Adrenal gland (tissue), 12 donors: ENCODE results near the gene MICAL3. TPM values are rescaled to one million over a fixed set of nuclear protein-coding genes. Genes with fewer than 3 reads are reported as not detected.

Experiments used
- DNase-seq, 7 donors: peaks; one replicate each; pipeline ENCODE4 v3.0.0-alpha.2; 2019 to 2020
- H3K27ac ChIP-seq, 5 donors: fragments of 200-600 bp; sonication (generic) in 4 of 5; 1 replicate in 3 of 5; 2 replicates in 2 of 5; pipeline versions ENCODE4 v1.5.1 to v1.8.0; 2016 to 2020; ENCODE audit warnings: mild to moderate bottlenecking in 1 of 5
- H3K27me3 ChIP-seq: fragments of 200-600 bp; 2 replicates; pipeline ENCODE4 v1.8.0; 2021
- H3K36me3 ChIP-seq, 2 donors: fragments of 200-600 bp; replicated peaks in 1 of 2; 1 replicate in 1 of 2; 2 replicates in 1 of 2; pipeline versions ENCODE4 v1.5.1 to v1.8.0; 2018 to 2022
- H3K4me1 ChIP-seq, 2 donors: fragments of 200-600 bp; replicated peaks in 1 of 2; 1 replicate in 1 of 2; 2 replicates in 1 of 2; pipeline versions ENCODE4 v1.5.1 to v1.8.0; 2018 to 2021
- H3K4me3 ChIP-seq, 4 donors: fragments of 200-600 bp; sonication (generic) in 3 of 4; one replicate each; pipeline ENCODE4 v1.5.1; 2016 to 2018
- H3K9me3 ChIP-seq, 3 donors: fragments of 200-600 bp; sonication (generic) in 1 of 3; replicated peaks in 1 of 3; 1 replicate in 2 of 3; 2 replicates in 1 of 3; pipeline versions ENCODE4 v1.5.1 to v1.8.0; 2016 to 2021
- POLR2A ChIP-seq, 2 donors: fragments of 450-650 bp; IDR thresholded peaks; one replicate each; pipeline ENCODE4 v1.6.1; 2017; ENCODE audit warnings: antibody characterized with exemption in 2 of 2, mild to moderate bottlenecking in 2 of 2, moderate library complexity in 1 of 2
- WGBS, 4 donors: extraction: QIAGEN DNeasy Blood & Tissue Kit in 2 of 4; methylation state at CpG; one replicate each; pipeline versions ENCODE4 v1.1.5 to v1.1.7; 2013 to 2017; 5-methylcytosine and 5-hydroxymethylcytosine counted together
- intact Hi-C, 2 donors: fragments of 100-400 bp; cut with DNase I; formaldehyde crosslinking; loops; one replicate each; pipeline versions ENCODE4 v1.14.1 to v1.15.0; 2022 to 2023
- polyA plus RNA-seq, 3 donors: library from polyadenylated mRNA; stranded (reverse); fragments of 200-250 nt in 2 of 3; fragments of 350-450 nt in 1 of 3; fragmentation: Illumina TruSeq in 1 of 3; extraction: RNeasy Lipid Tissue Mini Kit (QIAGEN cat#74804) in 1 of 3; gene quantifications; one replicate each; pipeline ENCODE4 v1.2.3, GENCODE V29; 2013 to 2014
- total RNA-seq, 9 donors: library from RNA; depleted of rRNA in 4 of 9; stranded (reverse); fragments of >200 nt in 4 of 9; fragments of 120-200 nt in 1 of 9; fragmentation: NEBNext Ultra II Directional in 1 of 9; extraction: Animal tissue kit (Norgen Biotek cat#: 25700) in 1 of 9; gene quantifications; one replicate each; pipeline versions ENCODE4 v1.1.0 to v1.2.4, GENCODE V29; 2013 to 2023
- TF ChIP-seq, protein P1 (sequence below), 6 experiments: fragments of 450-650 bp in 4 of 6; fragments of 200-600 bp in 2 of 6; sonication (generic) in 1 of 6; IDR thresholded peaks; 1 replicate in 5 of 6; 2 replicates in 1 of 6; pipeline versions ENCODE4 v1.5.1 to v1.8.0; 2016 to 2021; ENCODE audit warnings: antibody characterized with exemption in 6 of 6, mild to moderate bottlenecking in 2 of 6, moderate library complexity in 1 of 6
- donor health status: healthy with polysubstance abuse.
- donor health status: Bipolar disorder and iron deficiency.
- donor health status: DM: yes; HTN: yes; CAD: no.
- donor health status: DM: no; HTN: no; CAD: no.
- donor health status: DM: no; HTN: no; CAD: no.
- donor health status: DM: yes; HTN: yes; CAD: no.

The MICAL3 gene
- total and polyA plus RNA-seq, 12 donors: 10.9 to 82.6 (median 34.4) TPM

DNA sequence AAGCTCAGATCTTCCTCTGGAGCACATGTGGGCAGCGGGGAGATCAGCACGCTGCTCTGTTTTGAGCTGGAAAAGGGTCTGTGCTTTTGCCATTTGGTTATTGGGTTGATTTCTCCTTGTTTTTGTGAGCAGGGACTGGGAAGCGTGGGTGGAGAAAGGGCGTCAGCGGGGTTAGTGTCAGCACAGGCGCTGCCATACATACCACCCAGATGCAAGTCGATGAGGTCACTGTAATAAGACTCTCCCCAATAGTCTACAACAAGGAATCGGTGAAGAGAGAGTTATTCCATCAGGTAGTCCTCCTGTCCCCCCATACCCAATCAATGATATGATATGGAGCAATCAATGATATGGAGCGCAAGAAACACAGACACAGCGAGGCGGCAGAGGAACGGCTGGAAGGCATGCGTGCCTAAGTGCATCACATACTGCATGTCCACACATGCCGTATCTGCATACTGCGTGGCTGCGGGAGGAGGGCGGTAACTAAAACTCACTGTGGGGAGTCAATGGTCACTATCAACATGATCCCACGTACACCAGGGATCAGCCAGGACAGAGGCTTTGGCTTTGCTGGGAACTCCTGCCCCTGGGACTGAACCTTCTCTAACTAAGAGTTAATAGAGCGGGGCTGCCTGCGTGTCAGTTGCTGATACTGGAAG lies 220.6 kb downstream of the MICAL3 start:
- intact Hi-C loops: no loop called here

GRCh38 chr22:17802822-17803221 lies 221.5 kb downstream of the MICAL3 start:
- Histone ChIP-seq H3K4me3 (no peak overlapping the region), H3K9me3 (no peaks in the 10 kb centered on the region), H3K27ac (no peak overlapping the region), H3K27me3 (no peaks in the 10 kb centered on the region), H3K4me1 (no peaks in the 10 kb centered on the region), H3K36me3 (peaks cover 0 to 27% of the 10 kb centered on the region in 2 donors)
- TF ChIP-seq, protein P1, sequence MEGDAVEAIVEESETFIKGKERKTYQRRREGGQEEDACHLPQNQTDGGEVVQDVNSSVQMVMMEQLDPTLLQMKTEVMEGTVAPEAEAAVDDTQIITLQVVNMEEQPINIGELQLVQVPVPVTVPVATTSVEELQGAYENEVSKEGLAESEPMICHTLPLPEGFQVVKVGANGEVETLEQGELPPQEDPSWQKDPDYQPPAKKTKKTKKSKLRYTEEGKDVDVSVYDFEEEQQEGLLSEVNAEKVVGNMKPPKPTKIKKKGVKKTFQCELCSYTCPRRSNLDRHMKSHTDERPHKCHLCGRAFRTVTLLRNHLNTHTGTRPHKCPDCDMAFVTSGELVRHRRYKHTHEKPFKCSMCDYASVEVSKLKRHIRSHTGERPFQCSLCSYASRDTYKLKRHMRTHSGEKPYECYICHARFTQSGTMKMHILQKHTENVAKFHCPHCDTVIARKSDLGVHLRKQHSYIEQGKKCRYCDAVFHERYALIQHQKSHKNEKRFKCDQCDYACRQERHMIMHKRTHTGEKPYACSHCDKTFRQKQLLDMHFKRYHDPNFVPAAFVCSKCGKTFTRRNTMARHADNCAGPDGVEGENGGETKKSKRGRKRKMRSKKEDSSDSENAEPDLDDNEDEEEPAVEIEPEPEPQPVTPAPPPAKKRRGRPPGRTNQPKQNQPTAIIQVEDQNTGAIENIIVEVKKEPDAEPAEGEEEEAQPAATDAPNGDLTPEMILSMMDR (IDR thresholded peaks at IDR 0.05): no peak
- TF ChIP-seq POLR2A (IDR thresholded peaks at IDR 0.05): no peak
- 79 to 92% (median 86%) methylated on average over 1 to 2 of the region's 2 CpGs for WGBS, 4 donors
- intact Hi-C loops: no loop called here
- no peak for DNase-seq

More for the DNA sequence above, 220.6 kb downstream of the MICAL3 start:
- H3K27me3 ChIP-seq: no peaks in the 10 kb centered on the region
- no peaks in the 10 kb centered on the region for H3K4me1 ChIP-seq
- TF ChIP-seq, protein P1 (IDR thresholded peaks at IDR 0.05): no peak
- TF ChIP-seq POLR2A (IDR thresholded peaks at IDR 0.05): no peak
- H3K36me3 ChIP-seq: peaks cover 0 to 37% of the 10 kb centered on the region in 2 donors
- H3K9me3 ChIP-seq: no peaks in the 10 kb centered on the region
- WGBS, 4 donors: 93 to 97% (median 96%) methylated on average over 18 to 20 of the region's 20 CpGs
- H3K4me3 ChIP-seq: no peak overlapping the region
- no peak overlapping the region for H3K27ac ChIP-seq
- no peak for DNase-seq

DNA sequence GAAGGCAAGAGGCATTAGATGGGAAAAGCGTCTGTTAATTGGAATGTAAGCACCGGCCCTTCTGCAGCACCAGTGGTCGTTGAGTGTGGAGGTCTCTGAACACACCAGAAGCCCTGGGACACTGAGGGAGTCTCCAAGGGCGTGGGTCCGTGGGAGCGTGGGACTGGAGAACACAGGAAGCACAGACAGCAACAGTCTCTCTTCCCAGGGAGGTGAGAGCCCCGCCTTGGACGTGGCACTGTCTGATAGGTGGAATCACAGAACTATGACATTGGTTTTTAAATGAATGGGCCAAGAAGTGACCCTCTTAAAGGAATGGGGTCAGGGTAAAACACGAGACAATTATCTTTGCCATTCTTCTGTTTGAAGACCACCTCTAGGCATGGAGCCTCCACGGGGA lies 221.9 kb downstream of the MICAL3 start:
- peaks cover 0 to 23% of the 10 kb centered on the region in 2 donors for H3K36me3 ChIP-seq
- no peaks in the 10 kb centered on the region for H3K27me3 ChIP-seq
- no peaks in the 10 kb centered on the region for H3K9me3 ChIP-seq
- DNase-seq: no peak
- intact Hi-C loops: no loop called here
- no peaks in the 10 kb centered on the region for H3K4me1 ChIP-seq
- no peak overlapping the region for H3K4me3 ChIP-seq
- 89 to 94% (median 91%) methylated on average over 10 of the region's 10 CpGs for WGBS, 4 donors
- TF ChIP-seq, protein P1 (IDR thresholded peaks at IDR 0.05): no peak
- no peak overlapping the region for H3K27ac ChIP-seq

DNA sequence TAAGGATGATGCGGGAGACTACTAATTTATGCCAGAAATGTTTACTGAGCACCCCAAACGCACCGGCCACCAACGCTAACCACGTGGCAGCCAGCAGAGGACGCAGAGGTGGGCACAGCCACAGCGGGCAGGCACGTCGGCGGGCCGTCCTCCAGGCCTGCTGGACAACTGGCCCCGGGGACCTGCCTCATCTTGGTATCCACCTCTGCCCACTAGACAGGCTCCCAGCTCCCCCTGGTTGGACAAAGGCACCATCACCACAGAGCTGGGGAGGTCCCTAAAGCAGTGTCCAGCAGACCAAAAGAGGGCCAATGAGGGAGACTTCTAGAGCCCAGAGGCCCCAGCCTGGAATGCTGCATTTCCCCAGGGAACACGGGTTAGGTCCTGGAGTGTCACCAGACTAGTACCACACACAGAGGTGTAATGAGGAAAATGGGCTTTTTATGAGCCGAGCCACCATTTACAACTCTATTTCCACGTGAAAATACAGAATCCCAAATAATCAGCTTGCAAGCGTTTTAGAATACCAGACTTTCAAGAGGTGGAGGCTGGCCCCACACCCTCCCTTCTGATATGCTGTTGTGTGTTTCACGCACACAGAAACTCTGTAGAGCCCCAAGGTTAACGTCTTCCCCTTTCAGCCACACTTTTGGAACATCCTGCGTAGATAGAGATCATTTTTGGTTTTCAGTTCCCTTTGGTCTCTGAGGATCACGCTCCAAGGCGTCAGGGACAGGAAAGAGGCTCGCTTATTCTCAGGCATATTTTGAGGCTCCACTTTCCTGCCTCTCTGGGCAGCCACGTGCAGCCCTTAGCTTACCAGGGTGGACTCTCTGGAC lies 226.4 kb downstream of the MICAL3 start:
- WGBS, 4 donors: 87 to 90% (median 89%) methylated on average over 14 to 23 of the region's 23 CpGs
- intact Hi-C loops: no loop called here

More for the DNA sequence above, 226.4 kb downstream of the MICAL3 start:
- Histone ChIP-seq H3K36me3 (no peaks in the 10 kb centered on the region), H3K27me3 (no peaks in the 10 kb centered on the region), H3K4me3 (no peak overlapping the region), H3K27ac (no peak overlapping the region), H3K9me3 (no peaks in the 10 kb centered on the region), H3K4me1 (no peaks in the 10 kb centered on the region)
- peak in 1 of 7 donors; percentile 34 for DNase-seq
- no peak for TF ChIP-seq POLR2A (IDR thresholded peaks at IDR 0.05)
- TF ChIP-seq, protein P1 (IDR thresholded peaks at IDR 0.05): no peak
